ENCODE results near the gene ASB4. TPM values are rescaled to one million over a fixed set of nuclear protein-coding genes. Genes with fewer than 3 reads are reported as not detected.
A peak's percentile ranks its signal among the peaks of the same experiment; 100 is the strongest.
"Not testable (repeated sequence)": the region's sequence is repeated elsewhere in the genome, so short reads cannot be mapped to it uniquely, and the experiment has no call there.

Gene ASB4
- total RNA-seq, 1 donor, result not detected

GRCh38 chr7:95493247-95493646 is 7.5 kb downstream of the ASB4 start:
- no peak for TF ChIP-seq CTCF (IDR thresholded peaks at IDR 0.05; ENCODE audit: insufficient read depth, low read depth, low read length)
- DNase-seq (ENCODE audit: low read depth), result peak; percentile 42
- no peak overlapping the region for H3K4me3 ChIP-seq (ENCODE audit: low read depth, low read length)

- TF ChIP-seq CTCF (IDR thresholded peaks at IDR 0.05; ENCODE audit: insufficient read depth, low read depth, low read length), result no peak
- DNase-seq (ENCODE audit: low read depth), result no peak
- no peak overlapping the region for H3K4me3 ChIP-seq (ENCODE audit: low read depth, low read length)
Observed at GRCh38 chr7:95493844-95494243, 8.1 kb downstream of the ASB4 start.

- DNase-seq (ENCODE audit: low read depth), result peak; percentile 11
- no peak overlapping the region for H3K4me3 ChIP-seq (ENCODE audit: low read depth, low read length)
- TF ChIP-seq CTCF (IDR thresholded peaks at IDR 0.05; ENCODE audit: insufficient read depth, low read depth, low read length), result no peak
Observed at GRCh38 chr7:95501261-95501832, 15.6 kb downstream of the ASB4 start.

- TF ChIP-seq CTCF (IDR thresholded peaks at IDR 0.05; ENCODE audit: insufficient read depth, low read depth, low read length), result no peak
- no peak for DNase-seq (ENCODE audit: low read depth)
- no peak overlapping the region for H3K4me3 ChIP-seq (ENCODE audit: low read depth, low read length)
Observed at GRCh38 chr7:95502403-95502802, 16.7 kb downstream of the ASB4 start.

- no peak for TF ChIP-seq CTCF (IDR thresholded peaks at IDR 0.05; ENCODE audit: insufficient read depth, low read depth, low read length)
- DNase-seq (ENCODE audit: low read depth), result no peak
- no peak overlapping the region for H3K4me3 ChIP-seq (ENCODE audit: low read depth, low read length)
Observed at GRCh38 chr7:95503271-95504131, 17.8 kb downstream of the ASB4 start.

GRCh38 chr7:95504132-95504588 is 18.4 kb downstream of the ASB4 start:
- DNase-seq (ENCODE audit: low read depth); H3K4me3 ChIP-seq (ENCODE audit: low read depth, low read length): not testable (repeated sequence)

- H3K4me3 ChIP-seq (ENCODE audit: low read depth, low read length), result no peak overlapping the region
- no peak for TF ChIP-seq CTCF (IDR thresholded peaks at IDR 0.05; ENCODE audit: insufficient read depth, low read depth, low read length)
- DNase-seq (ENCODE audit: low read depth), result no peak
Observed at GRCh38 chr7:95508780-95509179, 23.0 kb downstream of the ASB4 start.

Measured in fibroblast of villous mesenchyme (primary cell).